Measurements from ENCODE around the gene WWC2. TPM values are rescaled to one million over a fixed set of nuclear protein-coding genes. Genes with fewer than 3 reads are reported as not detected.

Gene WWC2
- total and polyA plus RNA-seq, 2 experiments from 2014 or later: 50.5 to 74.2 TPM

- no peak for TF ChIP-seq REST (IDR thresholded peaks at IDR 0.05; ENCODE audit: unreplicated experiment)
- no peak for TF ChIP-seq NANOG (IDR thresholded peaks at IDR 0.05; ENCODE audit: borderline replicate concordance)
- no peak for TF ChIP-seq STAT1 (IDR thresholded peaks at IDR 0.05; ENCODE audit: unreplicated experiment)
- no peak for TF ChIP-seq EZH2 (IDR thresholded peaks at IDR 0.05; ENCODE audit: low read depth, unreplicated experiment)
- no peak for TF ChIP-seq CTCF (conservative IDR thresholded peaks at IDR 0.05; ENCODE audit: low read depth in 2 of 2)
- TF ChIP-seq EZH2phosphoT487 (IDR thresholded peaks at IDR 0.05; ENCODE audit: unreplicated experiment): no peak
Observed at GRCh38 chr4:183306811-183307210, 207.8 kb downstream of the WWC2 start (continued).

GRCh38 chr4:183312841-183313240 is 213.8 kb downstream of the WWC2 start:
- H3K9me2 ChIP-seq (ENCODE audit: insufficient read depth): no peaks in the 10 kb centered on the region
- no peaks in the 10 kb centered on the region for H3K9me3 Mint-ChIP-seq
- H3K27me3 Mint-ChIP-seq (ENCODE audit: insufficient read depth, low read depth, poor library complexity): no peaks in the 10 kb centered on the region
- H4K20me1 ChIP-seq (replicated peaks; ENCODE audit: insufficient read depth): 0 out of 2 replicates have a peak, but pooled peaks cover 7% of the 10 kb centered on the region
- no peak overlapping the region for H3K4me2 ChIP-seq
- H2AFZ ChIP-seq: no peak overlapping the region
- H3K4me1 Mint-ChIP-seq: no peaks in the 10 kb centered on the region
- no peaks in the 10 kb centered on the region for H3K79me2 ChIP-seq (replicated peaks; ENCODE audit: insufficient read depth)
- no peak for ATAC-seq
- peaks cover 45% of the 10 kb centered on the region for H3K36me3 Mint-ChIP-seq (ENCODE audit: low read depth)
- no peak overlapping the region for H3K4me3 ChIP-seq
- H3K4me1 ChIP-seq (ENCODE audit: insufficient read depth): no peaks in the 10 kb centered on the region
- H3K27me3 ChIP-seq (ENCODE audit: insufficient read depth): no peaks in the 10 kb centered on the region
- H3K4me3 Mint-ChIP-seq: no peak overlapping the region
- no peak overlapping the region for H3K27ac Mint-ChIP-seq
- DNase-seq (ENCODE audit: low spot score): no peak
- H3K36me3 ChIP-seq (ENCODE audit: insufficient read depth): peaks cover 15% of the 10 kb centered on the region; the same call in 1 of the 2 replicates
- H3K27ac ChIP-seq (ENCODE audit: low read depth): no peak overlapping the region
- no peaks in the 10 kb centered on the region for H3F3A ChIP-seq (replicated peaks; ENCODE audit: low read depth)
- TF ChIP-seq JUNB (IDR thresholded peaks at IDR 0.05; ENCODE audit: unreplicated experiment): no peak
- TF ChIP-seq ZNF462 (CRISPR knock-in tag; IDR thresholded peaks at IDR 0.05): no peak
- TF ChIP-seq EZH2phosphoT487 (IDR thresholded peaks at IDR 0.05; ENCODE audit: unreplicated experiment): no peak
- TF ChIP-seq ETS1 (IDR thresholded peaks at IDR 0.05): no peak
- no peak for TF ChIP-seq EZH2 (IDR thresholded peaks at IDR 0.05; ENCODE audit: low read depth, unreplicated experiment)
- no peak for TF ChIP-seq CREB1 (CRISPR knock-in tag; IDR thresholded peaks at IDR 0.05; ENCODE audit: low read depth)
- no peak for TF ChIP-seq STAT1 (IDR thresholded peaks at IDR 0.05; ENCODE audit: unreplicated experiment)
